AG04450 (cell line): ENCODE results near the gene FAM156B. TPM values are rescaled to one million over a fixed set of nuclear protein-coding genes. Genes with fewer than 3 reads are reported as not detected.
"Not testable (repeated sequence)": the region's sequence is repeated elsewhere in the genome, so short reads cannot be mapped to it uniquely, and the experiment has no call there.

Experiments used
- CTCF ChIA-PET: fragments of 300-600, 350-600 bp; formaldehyde crosslinking; extraction: SDS; loops from one replicate; lab custom pipeline; 2022; ENCODE audit warnings: antibody characterized with exemption, inconsistent platforms; lab: Charles Lee
- POLR2A ChIA-PET: fragments of 350-600 bp; formaldehyde crosslinking; extraction: SDS; loops from one replicate; lab custom pipeline; 2021; ENCODE audit warnings: antibody characterized with exemption, inconsistent platforms; lab: Yijun Ruan, JAX
- DNase-seq: peaks from one replicate; pipeline ENCODE4 v3.0.0-alpha.2; 2011; ENCODE audit warnings: low read depth, low spot score
- H3K27ac ChIP-seq: one replicate; pipeline ENCODE4 v1.5.1; 2012; ENCODE audit warnings: low read depth, low read length, control low read depth
- H3K27me3 ChIP-seq: one replicate; pipeline ENCODE4 v1.6.0; 2012; ENCODE audit warnings: low read length; ENCODE audit not compliant: control insufficient read depth, insufficient read depth
- H3K4me3 ChIP-seq: 2 replicates; pipeline ENCODE4 v1.5.1; 2011; ENCODE audit warnings: mild to moderate bottlenecking, low read depth, low read length, control low read depth
- H3K9me3 ChIP-seq: 2 replicates; pipeline ENCODE4 v1.5.1; 2012; ENCODE audit warnings: low read length; ENCODE audit not compliant: control insufficient read depth, insufficient read depth
- polyA plus RNA-seq: library from polyadenylated mRNA; depleted of rRNA; stranded (reverse); fragments of >200 nt; gene quantifications from 2 replicates; pipeline ENCODE4 v1.2.3, GENCODE V29; 2011; rRNA removed

Gene FAM156B
- polyA plus RNA-seq, 1 experiment: 15.6 TPM

- POLR2A ChIA-PET, H3K9me3 ChIP-seq, H3K27ac ChIP-seq, H3K4me3 ChIP-seq, DNase-seq, CTCF ChIA-PET, H3K27me3 ChIP-seq: not testable (repeated sequence)
Observed at GRCh38 chrX:52949884-52950283, 52.8 kb downstream of the FAM156B start.

Other genes with a start within 250 kb of the FAM156B start
- not detected in 2 replicates for gene SSX7, start 242.4 kb upstream of the FAM156B start, polyA plus RNA-seq
- gene SSX2, start 190.2 kb upstream of the FAM156B start, polyA plus RNA-seq: not detected in 2 replicates
- not detected in 2 replicates for gene SSX2B, start 146.1 kb upstream of the FAM156B start, polyA plus RNA-seq
- gene SPANXN5, start 99.9 kb upstream of the FAM156B start, polyA plus RNA-seq: not detected in 2 replicates
- not detected in 2 replicates for gene XAGE5, start 86.0 kb upstream of the FAM156B start, polyA plus RNA-seq
- not detected in 2 replicates for gene XAGE3, start 29.2 kb upstream of the FAM156B start, polyA plus RNA-seq
- 18.2 and 24.0 TPM in 2 replicates for gene FAM156A, start 61.2 kb downstream of the FAM156B start, polyA plus RNA-seq
- gene GPR173, start 151.5 kb downstream of the FAM156B start, polyA plus RNA-seq: 3.8 and 5.2 TPM in 2 replicates
- gene TSPYL2, start 185.0 kb downstream of the FAM156B start, polyA plus RNA-seq: 35.8 and 39.3 TPM in 2 replicates
- gene KANTR, start 196.8 kb downstream of the FAM156B start, polyA plus RNA-seq: 3.2 and 3.8 TPM in 2 replicates